ENCODE results near the gene AIMP1.
"Not testable (repeated sequence)": the region's sequence is repeated elsewhere in the genome, so short reads cannot be mapped to it uniquely, and the experiment has no call there.

The AIMP1 gene

GRCh38 chr4:106353786-106354185, 37.4 kb downstream of the AIMP1 start:
- no peak for DNase-seq

DNA sequence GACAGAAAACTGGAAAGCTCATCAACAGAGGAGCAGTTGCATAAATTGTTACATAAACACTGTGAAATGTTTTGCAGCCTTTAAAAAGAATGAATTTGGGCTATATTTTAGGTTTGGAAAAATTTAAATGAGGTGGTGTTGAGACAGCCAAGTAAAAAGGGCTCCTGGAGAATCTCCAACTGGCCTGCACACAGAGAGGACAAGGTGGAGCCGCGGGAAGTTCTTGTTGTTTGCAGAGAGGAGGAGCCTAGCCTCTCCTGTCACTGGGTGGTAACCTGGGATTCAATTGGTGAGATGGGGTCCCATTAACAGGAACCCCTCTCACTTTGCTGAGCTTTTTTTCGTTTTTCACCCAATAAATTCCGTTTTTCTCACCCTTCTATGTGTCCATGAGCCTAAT, 38.8 kb downstream of the AIMP1 start:
- no peak for DNase-seq

DNA sequence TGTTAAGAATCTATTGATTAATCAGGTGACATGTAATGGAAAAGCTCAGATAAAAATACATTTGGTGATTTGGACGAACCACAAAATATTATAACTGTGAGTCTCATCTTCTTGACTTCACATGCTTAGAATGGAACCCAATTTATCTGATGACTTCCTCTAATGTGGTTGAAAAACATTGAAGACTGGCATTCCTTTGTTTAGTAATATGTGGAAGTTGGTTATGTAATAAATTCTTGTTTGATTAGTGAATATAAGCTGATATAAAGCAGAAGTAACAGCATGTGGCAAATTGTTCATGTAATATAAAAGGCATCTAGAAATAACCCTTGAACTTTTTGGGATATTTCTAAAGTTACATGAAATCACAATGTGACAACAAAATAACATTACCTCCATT, 42.5 kb downstream of the AIMP1 start:
- peak; percentile 84 for DNase-seq

GRCh38 chr4:106362086-106362825, 45.9 kb downstream of the AIMP1 start:
- no peak for DNase-seq

DNA sequence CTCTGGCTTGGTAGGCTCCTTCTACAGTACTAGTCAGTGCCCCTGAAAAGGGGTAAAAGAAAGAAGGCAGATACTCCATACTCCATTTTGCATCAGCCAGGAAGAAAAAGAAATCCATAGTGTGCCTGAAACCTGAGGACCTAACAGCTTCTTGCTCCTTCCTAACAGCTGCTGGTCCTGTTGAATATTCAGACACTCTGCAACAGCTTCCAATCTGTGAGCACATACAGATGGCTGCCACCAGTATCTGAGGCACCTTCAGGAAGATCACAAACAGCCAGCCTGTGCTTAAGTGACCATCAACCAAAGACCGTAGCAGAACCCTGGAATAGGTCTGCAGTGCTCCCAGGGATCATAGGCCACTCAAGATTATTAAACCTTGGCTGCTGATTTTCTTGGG, 47.9 kb downstream of the AIMP1 start:
- DNase-seq: no peak

DNA sequence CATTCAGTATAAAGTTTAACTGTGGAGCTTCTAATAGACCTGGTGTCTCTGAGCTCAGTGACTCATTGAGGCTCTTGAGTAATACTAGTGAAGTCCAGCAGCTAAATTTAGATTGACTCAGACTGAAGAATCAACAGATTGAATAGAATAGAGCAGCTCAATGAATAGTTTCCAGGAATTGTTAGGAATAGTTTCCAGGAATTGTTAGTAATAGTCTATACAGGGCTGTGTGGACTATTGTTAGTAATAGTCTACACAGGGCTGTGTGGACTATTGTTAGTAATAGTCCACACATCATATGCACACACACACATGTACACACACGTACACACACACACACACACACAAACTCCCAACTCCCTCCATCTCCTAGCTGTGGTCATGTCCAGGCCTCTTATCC, 49.3 kb downstream of the AIMP1 start:
- peak; percentile 95 for DNase-seq

DNA sequence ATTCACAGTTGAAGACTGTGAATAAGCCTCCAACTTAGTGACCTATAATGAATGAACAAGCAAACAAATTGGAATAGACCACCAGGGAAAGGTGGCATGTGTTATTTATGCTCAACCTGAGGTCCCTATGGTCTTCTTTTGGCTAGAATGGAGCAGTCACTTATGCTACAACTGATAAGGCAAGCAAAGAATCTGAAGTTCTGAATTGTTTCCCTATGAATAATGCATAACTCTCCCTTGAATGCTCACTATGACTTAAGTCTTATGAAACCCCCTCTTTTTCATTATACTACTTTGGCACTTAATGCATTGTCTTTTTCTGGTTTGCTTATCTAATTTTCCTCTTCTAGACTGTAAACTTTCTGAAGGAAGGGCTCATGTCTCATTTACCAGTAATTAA, 49.7 kb downstream of the AIMP1 start:
- DNase-seq: peak; percentile 71

DNA sequence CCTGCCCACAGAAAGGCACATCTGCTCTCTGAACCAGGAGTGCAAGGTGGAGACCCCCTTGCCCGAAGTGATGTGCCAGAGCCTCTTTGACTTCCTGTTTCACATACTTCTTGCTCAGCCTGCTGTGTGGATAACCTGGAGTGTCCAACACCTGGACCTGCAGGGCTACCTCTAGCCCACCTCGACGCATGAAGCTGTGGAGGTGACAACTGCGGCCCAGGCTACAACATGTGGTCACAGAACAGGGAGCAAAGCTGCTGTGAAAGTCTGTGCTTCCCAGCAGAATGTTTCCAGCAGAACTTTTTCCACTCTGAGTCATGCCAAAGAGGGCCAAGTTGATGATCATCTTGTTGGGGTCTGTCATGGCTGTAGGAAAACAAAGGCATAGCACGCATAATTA, 50.7 kb downstream of the AIMP1 start:
- no peak for DNase-seq

DNA sequence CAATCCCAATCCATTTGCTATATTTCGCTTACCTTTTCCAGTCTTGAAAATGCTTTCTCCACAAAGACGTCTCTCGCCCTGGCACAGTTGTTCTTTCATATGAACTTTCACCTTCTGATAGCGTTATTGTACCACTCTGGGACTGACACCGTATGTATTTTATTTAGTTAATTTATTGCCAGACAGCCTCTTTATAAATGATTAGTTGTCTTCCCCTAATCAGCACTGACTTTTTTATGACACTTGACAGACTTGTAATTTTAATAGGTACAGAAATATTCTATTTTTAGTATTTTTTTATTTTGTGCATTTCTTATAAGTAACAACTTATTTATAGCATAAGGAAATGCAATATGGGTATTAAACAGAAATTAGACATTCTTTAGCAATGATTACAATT, 52.3 kb downstream of the AIMP1 start, which contains the start of gene GIMD1:
Gene GIMD1, minus strand, starts transcription at position 101 of the 400 bp plus-strand sequence. CDS start 1,343 bp downstream, outside the sequence.
- DNase-seq: no peak

DNA sequence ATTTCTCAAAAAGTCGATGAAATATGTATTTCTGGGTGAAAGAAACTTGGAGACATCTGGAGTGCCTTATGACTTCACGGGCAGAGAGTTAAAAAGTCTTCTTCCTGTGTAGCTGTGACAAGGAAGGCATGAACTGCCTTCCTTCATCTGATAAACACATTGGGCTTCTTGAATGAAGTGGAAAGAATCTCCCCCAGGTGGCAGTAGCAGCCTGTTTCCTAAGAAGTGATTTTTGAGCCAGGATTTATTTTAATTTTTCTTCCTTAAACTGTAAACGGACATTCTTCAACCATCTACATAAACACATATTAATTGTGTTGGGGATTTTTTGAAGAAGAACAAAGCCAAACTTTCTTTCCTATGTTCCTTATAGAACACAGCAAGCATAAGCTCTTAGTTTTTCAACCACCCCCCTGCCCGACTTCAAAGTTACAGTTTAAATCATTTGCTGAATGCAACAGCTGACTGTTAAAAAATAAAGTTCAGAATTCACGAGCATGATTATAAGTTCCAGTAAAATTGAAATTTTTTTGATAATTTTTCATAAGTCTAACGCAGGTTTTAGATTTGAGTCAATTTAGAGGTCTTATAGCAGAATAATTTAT, 53.2 kb downstream of the AIMP1 start:
- peak; percentile 88 for DNase-seq

DNA sequence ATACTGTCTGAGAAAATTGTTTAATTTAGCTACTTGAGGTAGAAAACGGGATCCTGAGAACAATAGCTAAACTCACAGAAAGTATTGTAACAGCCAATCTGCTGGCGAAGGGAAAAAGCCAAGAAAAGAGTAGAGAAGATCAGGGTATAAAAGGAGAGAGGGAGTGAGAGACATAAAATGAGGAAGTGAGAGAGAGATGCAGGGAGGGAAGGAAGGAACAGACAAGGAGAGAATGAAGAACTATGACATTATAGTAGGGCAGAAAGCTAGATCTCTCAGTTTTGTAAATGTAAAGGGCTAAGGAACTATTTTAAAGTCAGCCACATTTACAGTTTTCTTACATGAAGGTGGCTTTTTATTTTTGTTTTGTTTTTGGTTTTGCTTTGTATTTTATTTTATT, 53.9 kb downstream of the AIMP1 start:
- DNase-seq: no peak

GRCh38 chr4:106371161-106371560, 54.8 kb downstream of the AIMP1 start:
- peak; percentile 57 for DNase-seq

DNA sequence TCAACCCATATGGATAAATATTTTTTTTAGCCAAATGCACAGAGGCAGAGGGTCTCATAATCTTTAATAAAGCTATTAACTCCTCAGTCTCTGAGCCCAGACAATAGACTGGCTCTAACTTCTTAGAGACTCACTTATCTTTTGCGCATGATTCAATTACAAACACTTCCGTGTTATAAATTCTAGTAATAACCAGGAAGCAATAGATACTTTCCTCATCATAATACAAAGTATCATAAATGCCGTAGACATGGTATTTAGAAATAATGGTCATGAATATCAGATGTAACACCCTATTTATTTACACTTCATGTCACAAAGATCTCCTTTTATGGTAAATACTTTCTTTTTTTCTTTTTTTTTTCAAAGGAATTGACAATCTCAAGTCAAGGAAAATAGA, 56.7 kb downstream of the AIMP1 start:
- no peak for DNase-seq

- no peak for DNase-seq
Observed at GRCh38 chr4:106380179-106380578, 63.8 kb downstream of the AIMP1 start.

- DNase-seq: no peak
Observed at GRCh38 chr4:106384878-106385277, 68.5 kb downstream of the AIMP1 start.

GRCh38 chr4:106385853-106386393, 69.6 kb downstream of the AIMP1 start:
- no peak for DNase-seq

DNA sequence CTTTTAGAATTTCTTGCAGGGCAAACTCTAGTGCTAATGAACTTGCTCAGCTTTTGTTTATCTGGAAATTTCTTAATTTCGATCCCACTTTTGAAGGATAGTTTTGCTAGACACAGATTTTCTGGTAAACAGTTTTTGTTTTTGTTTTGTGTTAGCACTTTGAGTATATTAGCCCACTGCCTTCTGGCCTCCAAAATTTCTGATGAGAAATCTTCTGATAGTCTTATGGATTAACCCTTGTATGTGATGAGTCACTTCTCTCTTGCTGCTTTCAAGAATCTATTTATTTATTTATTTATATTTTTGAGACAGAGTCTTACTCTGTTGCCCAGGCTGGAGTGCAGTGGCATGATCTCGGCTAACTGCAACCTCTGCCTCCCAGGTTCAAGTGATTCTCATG, 79.2 kb downstream of the AIMP1 start:
- no peak for DNase-seq

DNA sequence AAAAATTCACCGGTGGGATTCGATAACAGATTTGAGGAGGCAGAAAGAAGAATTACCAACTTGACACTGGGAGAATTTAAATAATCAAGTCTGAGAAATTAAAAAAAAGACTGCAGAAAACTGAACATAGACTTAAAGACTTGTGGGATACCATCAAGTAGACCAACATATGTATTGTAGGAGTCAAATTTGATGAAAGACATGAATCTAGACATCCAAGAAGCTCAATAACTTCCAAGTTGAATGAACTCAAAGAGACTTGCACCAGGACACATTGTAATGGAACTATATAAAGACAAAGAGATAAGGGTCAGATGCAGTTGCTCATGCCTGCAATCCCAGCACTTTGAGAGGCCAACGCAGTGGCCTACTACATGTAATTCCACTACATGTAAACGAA, 82.5 kb downstream of the AIMP1 start:
- not testable (repeated sequence) for DNase-seq
